NCI-H187 (cell line): Measurements from ENCODE around the gene HHEX.
"Not testable (repeated sequence)": the region's sequence is repeated elsewhere in the genome, so short reads cannot be mapped to it uniquely, and the experiment has no call there.

ENCODE experiments used
- DNase-seq, 2 experiments: peaks; one replicate each; lab custom pipeline; 2025; lab: John Stamatoyannopoulos, UW

HHEX gene

DNA sequence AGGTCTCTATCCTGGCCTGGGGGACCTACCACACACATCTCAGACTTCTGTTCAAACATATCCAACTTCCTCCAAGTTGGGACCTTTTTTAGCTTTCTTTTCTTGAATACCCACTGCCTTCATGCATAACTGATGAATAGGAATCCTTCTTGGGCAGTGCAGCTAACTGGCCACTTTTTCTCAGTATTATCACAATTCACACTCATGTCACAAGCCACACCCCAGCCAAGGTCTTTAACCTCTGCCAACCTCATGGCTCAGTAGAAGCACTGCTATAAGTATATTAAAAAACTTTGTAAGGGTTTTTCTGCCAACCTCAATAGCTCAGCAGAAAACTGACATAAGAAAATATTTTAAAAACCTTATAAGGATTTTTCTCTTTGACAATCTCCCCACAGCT is 44.5 kb downstream of the HHEX start:
- DNase-seq: no peak

DNA sequence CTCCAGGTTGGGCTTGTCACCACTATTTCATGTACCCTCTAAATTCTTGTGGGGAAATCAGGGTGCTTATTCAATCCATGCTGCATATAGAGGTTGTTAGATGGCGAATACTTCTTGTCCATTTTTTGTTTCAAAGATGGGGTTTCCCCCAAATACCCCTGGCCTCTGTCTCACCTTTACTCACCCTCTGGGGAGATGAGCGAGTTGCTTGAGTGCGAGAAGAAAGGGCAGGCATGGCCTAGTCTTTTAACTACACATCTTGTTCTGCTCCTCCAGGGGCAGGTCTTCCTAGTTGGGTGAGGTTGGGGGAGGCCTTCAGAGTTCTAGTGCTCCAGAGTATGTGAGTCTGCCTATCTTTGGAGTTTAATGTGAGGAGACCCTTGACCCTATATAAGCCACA is 46.2 kb downstream of the HHEX start:
- no peak for DNase-seq

DNA sequence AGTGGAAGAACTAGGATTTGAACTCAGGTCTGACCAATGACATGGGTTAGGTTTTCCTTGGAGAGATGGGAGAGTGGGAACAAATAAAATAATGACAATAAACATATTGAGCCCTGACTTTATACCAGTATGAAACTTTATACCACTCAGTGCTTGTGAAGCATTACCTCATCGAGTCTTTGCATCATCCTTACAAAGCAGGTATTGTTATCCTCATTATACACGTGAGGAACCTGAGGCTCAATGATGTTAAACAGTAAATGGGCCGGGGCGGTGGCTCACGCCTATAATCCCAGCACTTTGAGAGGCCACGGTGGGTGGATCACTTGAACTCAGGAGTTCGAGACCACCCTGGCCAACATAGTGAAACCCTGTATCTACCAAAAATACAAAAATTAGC is 47.7 kb downstream of the HHEX start:
- DNase-seq: no peak

DNA sequence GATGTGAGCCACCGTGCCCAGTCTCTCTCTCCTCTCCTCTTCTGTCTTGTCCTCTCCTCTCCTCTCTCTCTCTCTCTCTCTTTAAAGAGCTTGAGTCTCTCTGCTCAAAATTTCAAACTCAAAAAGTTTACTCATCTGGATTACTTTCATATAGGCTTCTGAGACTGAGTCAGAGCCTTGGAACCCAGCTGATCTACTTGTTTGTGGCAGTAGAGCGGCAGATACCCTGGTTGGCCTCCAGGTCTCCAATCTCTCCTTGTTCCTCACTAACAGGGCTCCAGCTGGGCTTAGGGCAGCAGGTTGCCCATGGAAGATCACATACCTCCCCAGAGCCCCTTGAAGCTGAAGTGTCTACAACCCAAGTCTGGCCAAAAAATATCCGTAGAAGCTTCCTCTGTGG is 51.0 kb downstream of the HHEX start:
- DNase-seq: no peak

DNA sequence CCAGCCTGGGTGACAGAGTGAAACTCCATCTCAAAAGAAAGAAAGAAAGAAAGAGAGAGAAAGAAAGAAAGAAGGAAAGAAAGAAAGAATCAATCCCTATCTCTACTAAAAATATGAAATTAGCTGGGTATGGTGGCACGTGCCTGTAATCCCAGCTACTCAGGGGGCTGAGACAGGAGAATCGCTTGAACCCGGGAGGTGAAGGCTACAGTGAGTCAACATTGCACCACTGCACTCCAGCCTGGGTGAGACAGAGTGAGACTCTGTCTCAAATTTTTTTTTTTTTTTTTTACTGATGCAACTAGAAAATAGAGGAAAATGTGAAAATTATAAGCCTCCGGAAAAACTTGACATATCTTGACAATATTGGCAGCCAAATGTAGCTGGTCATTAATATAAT is 52.0 kb downstream of the HHEX start:
- not testable (repeated sequence) for DNase-seq

DNA sequence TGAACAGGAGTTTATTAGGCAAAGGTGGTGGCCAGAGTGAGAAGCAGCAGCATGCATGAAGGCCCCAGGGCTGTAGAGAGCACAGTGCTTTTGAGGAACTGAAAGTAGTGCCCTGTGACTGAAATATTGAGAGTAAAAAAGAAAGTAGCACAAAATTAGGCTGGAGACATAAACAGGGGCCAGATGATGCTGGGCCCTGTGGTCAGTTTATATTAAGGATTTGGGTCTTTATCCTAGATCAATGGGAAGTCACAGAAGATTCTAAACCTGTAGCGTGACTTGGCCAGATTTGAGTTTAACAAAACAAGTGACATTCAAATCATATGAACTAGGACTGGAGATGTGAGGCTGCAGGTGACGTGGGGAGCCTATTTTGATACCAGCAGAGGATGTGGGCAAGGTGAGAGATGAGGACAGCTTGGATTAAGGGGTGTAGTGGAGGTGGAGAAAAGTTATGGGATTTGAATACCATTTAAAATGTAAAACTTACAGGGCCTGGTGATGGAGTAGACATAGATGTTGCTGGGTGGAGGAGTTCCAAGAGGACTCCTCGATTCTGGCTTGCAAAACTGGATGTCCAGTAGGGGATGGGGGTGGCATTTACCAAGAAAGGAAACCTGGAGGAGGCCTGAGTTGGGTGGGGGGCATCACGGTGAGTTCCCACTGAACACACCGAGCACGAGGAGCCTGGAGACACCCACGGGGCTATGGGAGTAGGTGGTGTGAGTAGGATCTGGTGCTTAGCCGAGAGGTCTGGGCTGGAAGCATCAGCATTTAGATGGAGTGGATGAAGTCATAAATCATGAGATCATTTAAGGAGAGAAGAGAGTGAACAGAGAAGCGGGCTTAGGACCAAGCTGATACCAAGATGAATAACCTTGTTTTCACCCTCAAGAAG is 52.8 kb downstream of the HHEX start:
- DNase-seq: no peak
